BE2C (cell line): Measurements from ENCODE around the gene PKD2L1.

Experiments
- DNase-seq: peaks from one replicate; pipeline ENCODE4 v3.0.0-alpha.2; 2020
- H3K27me3 ChIP-seq: fragments of 250-450 bp; sonication (Bioruptor Pico); 2 replicates; pipeline ENCODE4 v1.5.1; 2020; ENCODE audit warnings: mild to moderate bottlenecking
- H3K36me3 ChIP-seq: fragments of 250-450 bp; sonication (Bioruptor Pico); 2 replicates; pipeline ENCODE4 v1.5.1; 2020; ENCODE audit warnings: mild to moderate bottlenecking
- H3K4me1 ChIP-seq: fragments of 250-450 bp; sonication (Bioruptor Pico); 2 replicates; pipeline ENCODE4 v1.5.1; 2020
- H3K4me3 ChIP-seq: 2 replicates; pipeline ENCODE4 v1.5.1; 2011; ENCODE audit warnings: low read depth, low read length
- H3K9me3 ChIP-seq: fragments of 250-450 bp; sonication (Bioruptor Pico); 2 replicates; pipeline ENCODE4 v1.5.1; 2020
- CTCF ChIP-seq: IDR thresholded peaks from 2 replicates; pipeline ENCODE4 v1.5.1; 2012; ENCODE audit warnings: mild to moderate bottlenecking, low read depth, low read length

PKD2L1 gene

DNA sequence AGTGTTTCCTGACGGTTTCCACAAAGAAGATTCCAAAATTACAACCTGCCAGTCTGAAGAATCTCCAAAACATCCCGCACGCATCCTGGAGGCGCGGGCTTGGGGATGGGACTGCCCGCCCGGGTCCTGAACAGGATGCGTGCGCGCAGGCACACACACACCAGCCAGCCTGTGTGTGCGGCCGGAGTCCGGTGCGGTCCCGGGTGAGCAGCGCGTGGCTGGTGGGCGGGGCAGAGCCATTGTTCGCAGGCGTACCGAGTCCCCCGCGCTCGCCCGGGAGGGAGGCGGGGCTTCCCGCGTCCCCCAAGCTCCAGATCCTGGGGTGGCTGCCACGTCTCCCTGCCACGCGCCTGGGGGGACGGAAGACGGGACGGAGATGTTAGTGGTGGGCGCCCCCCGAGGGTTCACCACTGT, 16.3 kb upstream of the PKD2L1 start:
- H3K4me3 ChIP-seq = peak overlapping the region; percentile 97
- peak; percentile 88 for DNase-seq

DNA sequence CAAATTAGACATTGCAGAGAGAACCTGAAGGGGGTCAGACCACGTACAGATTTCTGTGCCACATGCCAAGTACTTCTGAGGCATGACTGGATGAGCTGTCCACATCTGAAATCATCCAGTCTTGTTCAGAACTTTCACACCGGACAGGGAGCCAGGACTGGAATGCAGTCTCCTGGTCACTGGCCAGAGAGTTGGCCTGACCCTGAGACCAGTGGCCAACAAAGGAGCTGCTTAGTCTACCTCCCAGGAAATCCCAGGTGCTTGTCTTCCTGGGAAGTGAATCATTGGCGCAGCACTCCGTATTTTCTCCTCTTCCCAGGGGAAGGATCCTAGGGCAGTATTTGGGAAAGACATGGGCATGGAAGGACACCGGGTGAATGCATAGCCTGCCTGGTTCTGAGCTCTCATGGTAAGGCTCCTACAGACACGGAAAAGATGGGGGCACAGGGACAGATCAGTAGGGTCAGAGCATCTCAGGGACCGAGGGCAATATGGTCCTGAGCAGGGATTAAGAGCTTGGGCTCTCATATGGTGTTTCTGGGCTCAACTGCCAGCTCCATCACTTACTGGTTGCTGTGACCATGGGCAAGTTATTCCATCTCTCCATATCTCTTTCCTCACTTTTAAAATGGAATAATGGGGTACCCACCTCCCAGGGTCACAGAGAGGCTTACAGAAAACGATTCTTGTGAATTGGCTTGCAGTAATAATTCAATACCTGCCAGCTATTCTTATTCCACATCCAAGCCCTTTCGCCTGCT, 15.7 kb upstream of the PKD2L1 start:
- Histone ChIP-seq H3K36me3 (peaks cover 32% of the 10 kb centered on the region), H3K4me3 (peak overlapping the region; percentile 97), H3K9me3 (no peaks in the 10 kb centered on the region), H3K27me3 (no peaks in the 10 kb centered on the region), H3K4me1 (peaks cover 5% of the 10 kb centered on the region)
- TF ChIP-seq CTCF = no peak
- DNase-seq = no peak

More for the DNA sequence above, 16.3 kb upstream of the PKD2L1 start:
- no peaks in the 10 kb centered on the region for H3K9me3 ChIP-seq
- peaks cover 5% of the 10 kb centered on the region for H3K4me1 ChIP-seq
- H3K36me3 ChIP-seq = peaks cover 38% of the 10 kb centered on the region
- H3K27me3 ChIP-seq = no peaks in the 10 kb centered on the region
- no peak for TF ChIP-seq CTCF

- DNase-seq = no peak
- H3K36me3 ChIP-seq = peaks cover 17% of the 10 kb centered on the region
- H3K27me3 ChIP-seq = no peaks in the 10 kb centered on the region
- H3K9me3 ChIP-seq = no peaks in the 10 kb centered on the region
- no peaks in the 10 kb centered on the region for H3K4me1 ChIP-seq
- no peak for TF ChIP-seq CTCF
- no peak overlapping the region for H3K4me3 ChIP-seq
Measured at GRCh38 chr10:100344241-100344788, 14.3 kb upstream of the PKD2L1 start.

DNA sequence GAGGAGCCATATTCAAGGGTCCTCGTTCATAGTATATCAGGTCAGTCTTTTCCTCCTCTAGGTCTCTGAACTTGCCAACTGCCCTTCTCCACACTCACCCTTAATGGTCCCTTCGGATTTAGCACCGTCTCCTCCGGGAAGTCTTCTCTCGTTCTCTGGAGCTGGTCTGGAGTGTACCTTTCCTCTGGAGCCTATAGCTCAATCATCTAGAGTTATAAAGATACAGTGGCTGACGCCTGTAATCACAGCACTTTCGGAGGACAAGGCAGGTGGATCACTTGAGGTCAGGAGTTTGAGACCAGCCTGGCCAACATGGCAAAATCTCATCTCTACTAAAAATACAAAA, 12.6 kb upstream of the PKD2L1 start:
- Histone ChIP-seq H3K27me3 (no peaks in the 10 kb centered on the region), H3K4me3 (no peak overlapping the region), H3K36me3 (peaks cover under 1% of the 10 kb centered on the region; the same call in 1 of the 2 replicates), H3K9me3 (no peaks in the 10 kb centered on the region), H3K4me1 (no peaks in the 10 kb centered on the region)
- no peak for TF ChIP-seq CTCF
- DNase-seq = no peak

GRCh38 chr10:100341953-100342626, 12.1 kb upstream of the PKD2L1 start:
- H3K4me1 ChIP-seq = no peaks in the 10 kb centered on the region
- DNase-seq = peak; percentile 75
- H3K27me3 ChIP-seq = no peaks in the 10 kb centered on the region
- peak; percentile 82 for TF ChIP-seq CTCF
- no peak overlapping the region for H3K4me3 ChIP-seq
- no peaks in the 10 kb centered on the region for H3K9me3 ChIP-seq
- H3K36me3 ChIP-seq = no peaks in the 10 kb centered on the region
